ENCODE results near the gene FNIP1.
"Not testable (repeated sequence)": the region's sequence is repeated elsewhere in the genome, so short reads cannot be mapped to it uniquely, and the experiment has no call there.

Gene FNIP1

DNA sequence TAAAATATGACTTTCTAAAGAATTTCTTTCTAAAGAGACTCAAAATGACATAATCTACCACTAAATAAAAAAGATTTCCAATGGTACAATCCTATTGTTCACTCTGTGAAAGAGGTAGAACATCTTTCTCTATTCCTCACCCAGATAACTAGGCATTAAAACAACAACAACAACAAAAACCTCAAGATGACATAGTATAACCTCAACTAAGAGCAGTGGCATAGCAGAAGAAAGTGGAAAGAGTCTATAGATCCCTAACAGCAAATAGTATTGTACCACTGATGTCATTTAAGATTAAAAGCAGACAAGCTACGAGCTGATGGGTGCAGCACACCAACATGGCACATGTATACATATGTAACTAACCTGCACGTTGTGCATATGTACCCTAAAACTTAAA, 191.7 kb downstream of the FNIP1 start:
- Mint-ChIP-seq H3K4me1 (no peaks in the 10 kb centered on the region), H3K36me3 (ENCODE audit: low read depth) (peaks cover 35% of the 10 kb centered on the region), H3K27ac (no peak overlapping the region), H3K27me3 (ENCODE audit: low read depth, poor library complexity) (no peaks in the 10 kb centered on the region), H3K9me3 (no peaks in the 10 kb centered on the region), H3K4me3 (no peak overlapping the region)
- no peak for DNase-seq
- TF ChIP-seq, protein P1, sequence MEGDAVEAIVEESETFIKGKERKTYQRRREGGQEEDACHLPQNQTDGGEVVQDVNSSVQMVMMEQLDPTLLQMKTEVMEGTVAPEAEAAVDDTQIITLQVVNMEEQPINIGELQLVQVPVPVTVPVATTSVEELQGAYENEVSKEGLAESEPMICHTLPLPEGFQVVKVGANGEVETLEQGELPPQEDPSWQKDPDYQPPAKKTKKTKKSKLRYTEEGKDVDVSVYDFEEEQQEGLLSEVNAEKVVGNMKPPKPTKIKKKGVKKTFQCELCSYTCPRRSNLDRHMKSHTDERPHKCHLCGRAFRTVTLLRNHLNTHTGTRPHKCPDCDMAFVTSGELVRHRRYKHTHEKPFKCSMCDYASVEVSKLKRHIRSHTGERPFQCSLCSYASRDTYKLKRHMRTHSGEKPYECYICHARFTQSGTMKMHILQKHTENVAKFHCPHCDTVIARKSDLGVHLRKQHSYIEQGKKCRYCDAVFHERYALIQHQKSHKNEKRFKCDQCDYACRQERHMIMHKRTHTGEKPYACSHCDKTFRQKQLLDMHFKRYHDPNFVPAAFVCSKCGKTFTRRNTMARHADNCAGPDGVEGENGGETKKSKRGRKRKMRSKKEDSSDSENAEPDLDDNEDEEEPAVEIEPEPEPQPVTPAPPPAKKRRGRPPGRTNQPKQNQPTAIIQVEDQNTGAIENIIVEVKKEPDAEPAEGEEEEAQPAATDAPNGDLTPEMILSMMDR (IDR thresholded peaks at IDR 0.05): no peak

DNA sequence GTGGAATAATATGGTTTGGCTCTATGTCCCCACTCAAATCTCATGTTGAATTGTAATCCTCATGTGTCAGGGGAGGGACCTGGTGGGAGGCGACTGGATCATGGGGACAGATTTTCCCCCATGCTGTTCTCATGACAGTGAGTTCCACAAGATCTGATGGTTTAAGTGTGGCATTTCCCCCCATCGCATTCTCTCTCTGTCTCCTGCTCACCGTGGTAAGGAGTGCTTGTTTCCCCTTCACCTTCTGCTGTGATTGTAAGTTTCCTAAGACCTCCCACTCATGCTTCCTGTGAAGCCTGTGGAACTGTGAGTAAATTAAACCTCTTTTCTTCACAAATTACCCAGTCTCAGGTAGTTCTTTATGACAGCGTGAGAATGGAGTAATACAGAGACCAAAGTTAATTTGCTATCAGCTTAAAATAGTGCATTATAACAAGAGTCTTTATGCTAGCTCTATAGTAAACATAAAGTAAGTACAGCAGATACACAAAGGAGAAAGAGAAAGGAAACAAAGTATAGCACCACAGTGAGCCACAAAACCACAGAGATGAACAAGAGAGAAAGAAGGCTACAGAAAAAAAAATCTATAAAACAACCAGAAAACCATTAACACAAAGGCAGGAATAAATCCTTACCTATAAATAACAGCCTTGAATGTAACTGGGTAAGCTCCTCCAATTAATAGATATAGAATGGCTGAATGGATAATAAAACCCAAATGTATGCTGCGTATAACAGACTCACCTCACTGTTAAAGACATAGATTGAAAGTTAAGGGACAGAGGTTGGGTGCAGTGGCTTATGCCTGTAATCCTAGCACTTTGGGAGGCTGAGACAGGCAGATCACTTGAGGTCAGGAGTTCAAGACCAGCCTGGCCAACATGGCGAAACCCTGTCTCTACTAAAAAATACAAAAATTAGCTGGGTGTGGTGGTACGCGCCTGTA, 201.5 kb downstream of the FNIP1 start:
- no peak overlapping the region for H3K27ac Mint-ChIP-seq

DNA sequence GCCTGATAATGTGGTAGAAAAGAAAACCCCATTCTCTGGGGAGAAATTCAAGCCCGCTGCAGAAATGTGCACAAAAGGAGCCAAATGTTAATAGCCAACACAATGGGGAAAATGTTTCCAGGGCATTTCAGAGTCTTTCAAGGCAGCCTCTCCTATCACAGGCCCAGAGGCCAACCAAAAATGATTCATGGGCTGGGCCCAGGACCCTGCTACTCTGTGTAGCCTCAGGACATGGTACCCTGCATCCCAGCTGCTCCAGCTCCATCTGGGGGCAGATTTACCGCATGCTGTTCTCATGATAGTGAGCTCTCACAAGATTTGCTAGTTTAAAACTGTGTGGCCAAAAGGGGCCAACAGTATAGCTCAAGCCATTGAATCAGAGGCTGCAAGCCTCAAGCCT, 202.9 kb downstream of the FNIP1 start:
- DNase-seq: no peak
- no peak overlapping the region for H3K27ac Mint-ChIP-seq
- H3K36me3 Mint-ChIP-seq (ENCODE audit: low read depth): peaks cover 57% of the 10 kb centered on the region
- H3K27me3 Mint-ChIP-seq (ENCODE audit: low read depth, poor library complexity): no peaks in the 10 kb centered on the region
- peaks cover 6% of the 10 kb centered on the region for H3K4me1 Mint-ChIP-seq
- peaks cover 38% of the 10 kb centered on the region for H3K9me3 Mint-ChIP-seq
- TF ChIP-seq, protein P1 (IDR thresholded peaks at IDR 0.05): no peak
- H3K4me3 Mint-ChIP-seq: no peak overlapping the region

More for the DNA sequence above, 201.5 kb downstream of the FNIP1 start:
- H3K4me3 Mint-ChIP-seq: no peak overlapping the region
- H3K36me3 Mint-ChIP-seq (ENCODE audit: low read depth): peaks cover 68% of the 10 kb centered on the region
- peaks cover 38% of the 10 kb centered on the region for H3K9me3 Mint-ChIP-seq
- TF ChIP-seq, protein P1 (IDR thresholded peaks at IDR 0.05): no peak
- no peaks in the 10 kb centered on the region for H3K27me3 Mint-ChIP-seq (ENCODE audit: low read depth, poor library complexity)
- DNase-seq: no peak
- peaks cover 6% of the 10 kb centered on the region for H3K4me1 Mint-ChIP-seq

DNA sequence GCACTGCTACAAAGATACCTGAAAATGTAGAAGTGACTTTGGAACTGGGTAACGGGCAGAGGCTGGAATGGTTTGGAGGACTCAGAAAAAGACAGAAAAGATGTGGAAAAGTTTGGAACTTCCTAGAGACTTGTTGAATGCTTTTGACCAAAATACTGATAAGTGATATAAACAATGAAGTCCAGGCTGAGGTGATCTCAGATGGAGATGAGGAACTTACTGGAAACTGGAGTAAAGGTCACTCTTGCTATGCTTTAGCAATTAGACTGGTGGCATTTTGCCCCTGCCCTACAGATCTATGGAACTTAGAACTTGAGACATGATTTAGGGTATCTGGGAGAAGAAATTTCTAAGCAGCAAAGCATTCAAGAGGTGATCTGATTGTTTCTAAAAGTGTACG, 203.4 kb downstream of the FNIP1 start:
- peaks cover 38% of the 10 kb centered on the region for H3K9me3 Mint-ChIP-seq
- not testable (repeated sequence) for H3K27me3 Mint-ChIP-seq (ENCODE audit: low read depth, poor library complexity); DNase-seq; H3K4me1 Mint-ChIP-seq; H3K4me3 Mint-ChIP-seq
- H3K27ac Mint-ChIP-seq: peak overlapping the region; percentile 62
- H3K36me3 Mint-ChIP-seq (ENCODE audit: low read depth): peaks cover 52% of the 10 kb centered on the region
